Measurements from ENCODE around the gene CD320.
"Not testable (repeated sequence)": the region's sequence is repeated elsewhere in the genome, so short reads cannot be mapped to it uniquely, and the experiment has no call there.

CD320 gene

DNA sequence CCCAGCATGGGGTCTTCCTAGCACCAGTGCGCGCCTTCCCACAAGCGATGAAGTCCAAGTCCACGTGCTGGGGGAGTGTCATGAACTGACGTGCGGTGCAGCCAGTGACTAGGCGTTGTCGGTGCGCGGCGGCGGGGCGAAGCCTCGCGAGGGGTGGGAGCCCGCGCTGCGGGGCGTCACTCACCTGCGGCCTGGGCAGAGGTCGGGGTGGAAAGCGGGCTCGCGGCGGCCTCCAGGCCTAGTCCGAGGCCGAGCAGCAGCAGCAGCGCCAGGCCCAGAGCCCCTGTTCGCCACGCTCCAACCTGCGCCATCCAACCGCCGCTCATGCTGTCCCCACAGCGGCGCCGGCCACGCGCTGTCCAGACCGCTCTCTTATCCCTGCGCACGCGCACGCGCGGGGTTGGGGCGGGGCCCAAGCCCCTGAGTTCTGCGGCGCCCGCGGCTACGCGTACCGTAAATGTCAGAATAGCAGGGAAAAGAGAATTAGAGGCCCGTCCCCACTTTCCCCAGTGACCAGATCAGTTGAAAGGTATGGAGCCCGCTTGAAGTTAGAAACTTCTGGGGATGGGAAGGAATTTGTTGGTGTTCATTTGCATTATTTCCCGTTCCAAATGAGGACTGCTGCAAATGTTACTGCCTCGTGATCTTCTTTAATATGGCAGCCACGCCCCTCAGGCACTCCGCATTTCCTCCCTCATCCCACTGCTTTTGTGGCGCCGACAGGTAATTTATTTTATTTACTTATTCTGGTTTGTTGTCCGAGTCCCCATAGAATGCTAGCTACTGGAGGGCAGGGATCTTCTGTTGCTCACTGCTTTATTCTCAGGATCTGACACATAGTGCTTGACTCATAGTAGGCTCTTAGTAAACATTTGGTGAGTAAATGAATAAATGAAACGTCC lies at the start of gene CD320:
Gene CD320 (minus strand): TSS at position 394 of the 902 bp plus-strand sequence. CDS start 68 bp downstream, at position 326.
- peak; percentile 27 for DNase-seq

GRCh38 chr19:8357007-8357521 lies 48.9 kb upstream of the CD320 start:
- DNase-seq = no peak

DNA sequence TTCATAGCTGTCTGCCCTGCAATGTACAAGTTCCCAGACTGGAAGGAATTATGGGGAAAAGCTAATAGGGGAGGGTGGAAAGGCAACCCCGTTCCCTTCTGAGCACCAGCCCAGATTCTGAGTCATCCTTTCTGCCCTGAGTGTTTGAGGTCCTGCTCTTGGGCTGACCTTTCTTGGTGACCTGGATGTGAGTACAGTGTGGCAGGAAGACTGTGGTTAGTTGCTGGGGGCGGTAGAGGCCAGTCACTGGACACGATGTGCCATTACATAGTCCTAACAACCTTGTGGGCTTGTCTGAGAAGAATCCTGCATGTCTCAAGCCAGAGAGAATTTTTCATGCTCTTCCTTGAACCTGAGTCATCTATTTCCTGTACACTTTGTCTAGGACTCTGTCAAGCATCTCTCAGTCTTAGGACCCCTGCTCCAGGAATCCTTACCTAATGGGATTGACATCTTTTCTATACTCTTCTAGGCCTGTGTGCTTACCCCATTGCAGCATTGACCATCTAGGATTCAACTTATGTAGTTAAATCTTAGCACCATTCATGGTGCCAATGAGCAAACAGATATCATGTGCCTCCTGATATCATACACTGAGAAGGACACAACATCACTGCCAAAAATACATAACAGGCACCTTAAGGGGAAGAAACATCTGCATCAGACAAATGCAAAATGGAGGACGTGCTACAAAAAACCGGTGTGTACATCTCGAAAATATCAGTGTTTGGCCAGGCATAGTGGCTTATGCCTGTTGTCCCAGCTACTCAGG lies 47.7 kb upstream of the CD320 start:
- DNase-seq = no peak

DNA sequence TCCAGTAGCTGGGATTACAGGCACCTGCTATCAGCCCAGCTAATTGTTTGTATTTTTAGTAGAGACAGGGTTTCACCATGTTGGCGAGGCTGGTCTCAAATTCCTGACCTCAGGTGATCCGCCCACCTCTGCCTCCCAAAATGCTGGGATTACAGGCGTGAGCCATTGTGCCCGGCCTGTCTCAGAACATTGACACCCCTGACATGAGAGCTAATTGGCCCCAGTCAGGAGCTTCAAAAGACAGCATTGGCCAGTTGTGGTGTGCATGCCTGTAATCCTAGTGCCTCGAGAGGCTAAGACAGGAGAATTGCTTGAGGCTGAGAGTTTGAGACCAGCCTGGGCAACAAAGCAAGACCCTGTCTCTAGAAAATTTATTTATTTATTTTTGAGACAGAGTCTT lies 44.7 kb upstream of the CD320 start:
- not testable (repeated sequence) for DNase-seq

DNA sequence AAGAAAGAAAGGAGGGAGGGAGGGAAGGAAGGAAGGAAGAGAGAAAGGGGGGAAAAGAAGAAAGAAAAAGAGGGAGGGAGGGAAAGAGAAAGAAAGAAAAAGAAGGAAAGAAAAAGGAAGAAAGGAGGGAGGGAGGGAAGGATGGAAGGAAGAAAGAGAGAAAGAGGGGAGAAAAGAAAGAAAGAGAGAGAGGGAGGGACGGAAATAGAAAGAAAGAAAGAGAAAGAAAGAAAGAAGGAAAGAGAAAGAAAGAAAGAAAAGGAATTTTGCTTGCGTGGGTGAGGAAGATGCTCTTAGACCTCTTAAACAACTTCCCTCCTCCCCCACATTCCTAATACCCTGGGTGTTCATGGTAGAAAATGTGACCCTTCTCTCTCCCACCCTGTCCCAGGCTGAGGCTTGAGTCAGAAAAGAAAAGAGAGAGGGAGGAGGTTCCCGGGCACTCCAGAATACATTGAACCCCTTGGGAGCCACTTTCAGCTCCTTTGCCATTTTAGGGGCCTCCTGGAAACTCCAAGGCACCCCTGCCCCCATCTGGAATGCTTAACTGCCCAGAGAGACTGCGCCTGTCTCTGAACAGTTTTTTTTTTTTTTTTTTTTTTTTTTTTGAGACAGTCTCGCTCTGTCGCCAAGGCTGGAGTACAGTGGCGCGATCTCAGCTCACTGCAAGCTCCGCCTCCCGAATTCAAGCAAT lies 44.1 kb upstream of the CD320 start:
- no peak for DNase-seq

- not testable (repeated sequence) for DNase-seq
Measured at GRCh38 chr19:8349629-8350372, 41.6 kb upstream of the CD320 start.

- DNase-seq = no peak
Measured at GRCh38 chr19:8343483-8343844, 35.3 kb upstream of the CD320 start.

GRCh38 chr19:8342684-8343482 lies 34.7 kb upstream of the CD320 start, which contains the start of gene KANK3:
TSS of gene KANK3 (minus strand) at chr19:8343262. CDS start at chr19:8337828, 5,434 bp downstream.
- peak; percentile 2 for DNase-seq

DNA sequence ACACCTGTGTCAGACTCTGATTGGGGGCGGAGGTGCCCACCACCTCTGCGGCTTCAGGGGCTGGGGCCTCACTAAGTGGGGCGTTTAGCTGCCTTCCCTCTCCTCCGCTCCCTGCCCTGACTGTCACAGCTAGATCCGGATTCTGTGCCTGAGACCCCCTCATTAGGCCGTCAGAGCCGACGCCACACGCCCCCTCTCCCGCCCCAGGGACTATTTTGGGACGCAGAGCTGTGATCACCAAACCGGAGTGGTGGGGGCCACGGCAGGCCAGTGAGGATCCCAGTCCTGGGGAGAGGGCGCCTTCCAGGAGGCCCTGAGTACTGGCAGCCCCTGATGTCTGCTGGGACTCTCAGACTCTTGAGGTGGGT lies 34.1 kb upstream of the CD320 start:
- no peak for DNase-seq

- not testable (repeated sequence) for DNase-seq
Measured at GRCh38 chr19:8341504-8341903, 33.3 kb upstream of the CD320 start.

DNA sequence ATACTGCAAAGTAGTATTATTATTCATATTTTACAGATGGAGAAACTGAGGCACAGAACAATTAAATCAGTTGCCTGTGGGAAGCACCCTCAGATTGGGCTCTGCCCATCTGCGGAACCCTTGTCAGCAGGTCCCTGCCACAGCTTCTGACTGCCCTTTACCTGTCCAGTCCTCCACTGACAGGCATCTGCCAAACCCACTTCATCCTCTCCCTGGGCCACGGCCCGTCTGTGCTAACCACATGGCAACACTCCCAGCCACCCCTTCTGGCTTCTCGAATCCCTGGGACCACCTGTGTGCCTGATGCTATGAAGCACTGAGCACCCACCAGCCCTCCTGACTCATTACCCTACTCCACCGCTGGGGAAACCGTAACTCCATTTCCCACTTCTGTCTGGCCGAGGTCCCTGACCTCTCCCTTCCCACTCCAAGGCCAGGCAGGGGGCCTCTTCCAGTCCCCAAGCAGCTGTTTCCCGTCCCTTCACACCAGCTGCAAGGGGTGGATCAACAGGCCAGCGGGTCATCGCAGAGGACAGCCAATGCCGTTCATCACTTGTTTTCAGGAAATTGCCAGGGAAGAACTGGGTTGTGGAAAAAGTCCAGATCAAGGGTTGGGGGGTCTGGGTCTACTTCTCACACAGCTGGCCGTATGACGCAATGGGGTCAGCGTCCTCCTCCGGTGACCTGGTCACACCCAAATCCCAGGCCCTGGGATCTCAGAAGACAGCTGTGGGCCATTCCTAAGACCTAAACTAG lies 32.4 kb upstream of the CD320 start:
- no peak for DNase-seq

DNA sequence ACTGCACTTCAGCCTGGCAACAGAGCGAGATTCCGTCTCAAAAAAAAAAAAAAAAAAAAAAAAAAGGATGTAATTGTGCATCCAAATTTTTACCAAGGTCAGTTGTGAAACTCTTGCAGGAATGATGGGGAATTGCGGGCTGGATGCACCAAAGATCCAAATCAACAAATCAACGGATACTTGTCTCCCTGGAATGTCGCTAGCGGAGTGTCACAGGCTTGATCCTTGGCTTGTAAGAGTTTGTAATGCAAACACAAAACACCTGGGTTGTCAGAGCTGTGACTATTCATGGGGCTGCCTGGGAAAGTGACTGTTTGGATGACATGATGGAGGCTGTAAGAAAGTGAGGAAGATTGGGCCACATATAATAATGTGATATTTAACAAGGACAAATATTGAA lies 30.7 kb upstream of the CD320 start:
- no peak for DNase-seq

- no peak for DNase-seq
Measured at GRCh38 chr19:8337728-8338127, 29.6 kb upstream of the CD320 start.

- DNase-seq = no peak
Measured at GRCh38 chr19:8336660-8337059, 28.5 kb upstream of the CD320 start.

DNA sequence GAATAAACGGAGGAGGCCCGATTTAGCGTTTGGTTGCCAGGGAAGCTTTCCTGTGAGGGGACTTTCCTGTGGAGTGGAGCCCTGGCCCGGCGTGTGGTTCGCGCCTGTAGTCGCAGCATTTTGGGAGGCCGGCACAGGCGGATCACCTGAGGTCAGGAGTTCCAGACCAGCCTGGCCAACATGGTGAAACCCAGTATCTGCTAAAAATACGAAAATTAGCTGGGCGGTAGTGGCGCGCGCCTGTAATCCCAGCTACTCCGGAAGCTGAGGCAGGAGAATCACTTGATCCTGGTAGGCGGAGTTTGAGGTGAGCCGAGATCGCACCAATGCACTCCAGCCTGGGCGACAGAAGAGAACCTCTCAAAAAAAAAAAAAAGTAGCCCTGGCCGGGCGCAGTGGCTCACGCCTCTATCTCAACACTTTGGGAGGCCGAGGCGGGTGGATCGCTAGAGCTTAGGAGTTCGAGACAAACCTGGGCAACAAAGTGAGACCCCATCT lies 28.0 kb upstream of the CD320 start:
- no peak for DNase-seq

- DNase-seq = no peak
Measured at GRCh38 chr19:8335343-8336071, 27.3 kb upstream of the CD320 start.

DNA sequence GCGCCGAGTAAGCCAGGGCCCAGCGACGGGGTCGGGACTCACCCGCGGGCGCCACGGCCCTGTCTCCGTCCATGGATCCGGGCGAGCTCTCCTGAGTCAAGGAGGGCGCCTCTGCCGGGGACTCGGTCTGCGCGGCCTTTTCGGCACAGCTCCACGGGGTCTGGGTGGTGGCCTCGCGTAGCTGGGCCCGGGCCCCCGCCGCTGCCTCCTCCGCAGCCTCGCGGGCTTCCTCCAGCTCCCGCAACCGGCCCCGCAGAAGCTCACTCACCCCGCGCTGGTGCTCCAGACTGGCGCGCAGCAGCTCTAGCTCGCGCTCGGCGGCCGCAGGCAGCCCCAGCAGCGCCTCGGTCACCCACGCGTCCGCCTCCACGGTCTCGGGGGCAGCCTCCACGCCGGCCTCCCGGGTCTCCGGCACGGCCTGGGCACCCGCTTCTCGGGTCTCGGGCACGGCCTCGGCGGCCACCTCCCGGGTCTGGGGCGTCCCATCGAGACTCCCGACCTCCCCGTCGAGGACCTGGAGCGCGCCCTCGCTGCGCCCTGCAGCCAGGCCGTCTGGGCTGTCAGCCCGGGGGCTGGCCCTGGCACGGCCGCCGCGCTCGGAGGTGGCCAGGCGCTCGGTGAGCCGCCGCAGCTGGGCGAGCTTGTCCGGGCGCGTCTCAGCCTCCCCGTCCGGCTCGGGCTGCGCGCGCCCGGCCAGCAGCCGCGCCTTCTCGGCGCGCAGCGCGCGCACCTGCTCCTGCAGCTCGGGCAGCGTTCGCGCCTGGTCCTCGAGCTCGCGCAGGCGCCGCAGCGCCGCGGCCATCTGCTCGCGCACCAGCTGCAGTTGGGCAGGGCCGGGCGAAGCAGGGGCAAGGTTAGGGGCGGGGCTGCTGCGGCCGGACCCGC lies 26.5 kb upstream of the CD320 start:
- no peak for DNase-seq

DNA sequence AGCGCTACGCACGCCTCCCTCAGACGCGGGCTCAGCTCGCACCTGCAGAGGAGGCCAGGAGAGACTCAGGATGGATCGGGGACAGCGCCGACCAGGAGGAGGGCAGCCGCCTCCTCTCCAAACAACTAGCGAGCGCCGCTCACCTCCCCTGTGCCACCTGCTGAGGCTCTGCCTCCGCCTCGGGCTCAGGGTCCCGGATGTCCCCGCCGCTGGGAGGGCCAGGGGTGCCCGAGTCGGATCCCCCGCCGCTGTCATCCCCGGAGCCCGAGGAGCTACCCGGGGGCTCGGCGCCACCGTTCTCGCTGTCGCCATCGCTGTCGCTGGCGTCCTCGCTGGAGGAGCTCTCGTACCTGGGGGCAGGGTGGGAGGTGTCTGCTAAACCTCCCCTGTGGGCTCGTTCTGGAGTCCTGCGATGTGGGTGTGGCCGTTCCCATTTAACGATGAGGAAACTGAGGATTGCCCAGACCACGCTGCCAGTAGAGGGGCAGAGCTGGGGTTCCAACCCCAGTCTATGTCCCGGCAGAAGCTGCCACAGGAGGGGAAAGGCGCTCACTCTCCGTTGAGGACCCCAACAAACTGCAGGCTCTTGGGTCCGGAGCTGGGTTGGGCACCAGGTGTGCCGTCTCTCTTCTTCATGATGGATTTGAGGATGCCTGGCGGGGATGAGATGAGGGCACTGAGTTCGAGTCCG lies 25.8 kb upstream of the CD320 start:
- no peak for DNase-seq

All from NCI-H187 treated with DMSO at 0.1 percent for 48 hours (cell line).